GM18498 (cell line): ENCODE measurements around the gene PLK4.
"Not testable (repeated sequence)": the region's sequence is repeated elsewhere in the genome, so short reads cannot be mapped to it uniquely, and the experiment has no call there.

ENCODE experiments used
- ATAC-seq: cut with Tn5 transposase; IDR thresholded peaks from one replicate; pipeline ENCODE4 v1.9.1; 2021; ENCODE audit warnings: mild to moderate bottlenecking, moderate library complexity; ENCODE audit not compliant: unreplicated experiment

The PLK4 gene

DNA sequence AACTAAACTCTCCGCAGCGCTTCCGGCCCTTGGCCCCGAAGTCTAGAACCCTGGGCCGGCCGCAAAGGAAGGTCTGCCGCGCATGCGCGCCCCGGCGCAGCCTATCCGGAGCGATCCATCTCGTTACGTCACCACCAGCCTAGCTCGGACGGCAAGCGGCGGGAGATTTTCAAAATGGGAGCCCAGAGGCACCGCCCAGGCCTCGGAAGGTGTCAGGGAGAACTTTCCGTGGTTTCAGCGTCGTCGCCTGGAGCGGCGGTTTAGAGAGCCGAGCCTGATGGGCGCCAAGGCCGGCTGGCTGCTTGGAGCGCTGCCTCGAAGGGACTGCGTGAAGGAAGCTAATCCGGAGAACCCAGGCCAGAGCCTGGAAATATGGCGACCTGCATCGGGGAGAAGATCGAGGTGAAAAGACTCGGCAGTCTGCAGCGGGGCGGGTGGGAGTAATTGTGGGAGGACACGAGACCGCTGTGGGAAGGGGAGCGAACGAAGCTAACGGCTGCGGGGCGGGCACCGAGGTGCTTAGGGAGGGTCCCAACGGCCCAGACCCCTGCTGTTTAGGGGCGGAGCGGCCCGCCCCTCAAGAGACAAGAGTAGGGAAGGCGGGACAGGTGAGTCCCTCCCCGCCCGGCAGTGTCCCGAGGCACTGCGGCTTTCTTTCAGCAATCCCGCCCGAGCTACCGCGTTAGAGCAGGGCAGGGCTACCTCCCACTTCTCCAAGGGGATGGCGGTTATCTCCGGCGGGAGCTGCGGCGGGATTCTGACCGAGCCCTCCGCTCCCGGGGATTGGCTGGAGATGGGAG lies at the start of gene PLK4:
PLK4 (plus strand) TSS at position 131 of the 800 bp plus-strand sequence; CDS start at position 373, 242 bp downstream.
- peak; percentile 89 for ATAC-seq

DNA sequence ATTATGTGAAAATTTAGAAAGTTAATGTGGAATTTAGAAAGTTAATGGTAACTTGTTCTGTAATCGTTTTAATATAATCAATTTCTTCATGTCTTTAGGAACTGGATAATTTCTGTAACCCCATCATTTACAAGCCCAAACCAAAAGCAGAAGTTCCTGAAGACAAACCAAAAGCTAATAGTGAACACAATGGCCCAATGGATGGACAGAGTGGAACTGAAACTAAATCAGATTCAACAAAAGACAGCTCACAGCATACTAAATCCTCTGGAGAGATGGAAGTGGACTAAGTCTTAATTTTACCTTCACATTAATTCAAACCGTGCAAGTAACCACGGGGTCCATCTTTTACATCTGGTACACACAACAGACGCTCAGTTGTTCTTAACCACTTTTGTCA lies 48.1 kb upstream of the PLK4 start:
- peak; percentile 76 for ATAC-seq

DNA sequence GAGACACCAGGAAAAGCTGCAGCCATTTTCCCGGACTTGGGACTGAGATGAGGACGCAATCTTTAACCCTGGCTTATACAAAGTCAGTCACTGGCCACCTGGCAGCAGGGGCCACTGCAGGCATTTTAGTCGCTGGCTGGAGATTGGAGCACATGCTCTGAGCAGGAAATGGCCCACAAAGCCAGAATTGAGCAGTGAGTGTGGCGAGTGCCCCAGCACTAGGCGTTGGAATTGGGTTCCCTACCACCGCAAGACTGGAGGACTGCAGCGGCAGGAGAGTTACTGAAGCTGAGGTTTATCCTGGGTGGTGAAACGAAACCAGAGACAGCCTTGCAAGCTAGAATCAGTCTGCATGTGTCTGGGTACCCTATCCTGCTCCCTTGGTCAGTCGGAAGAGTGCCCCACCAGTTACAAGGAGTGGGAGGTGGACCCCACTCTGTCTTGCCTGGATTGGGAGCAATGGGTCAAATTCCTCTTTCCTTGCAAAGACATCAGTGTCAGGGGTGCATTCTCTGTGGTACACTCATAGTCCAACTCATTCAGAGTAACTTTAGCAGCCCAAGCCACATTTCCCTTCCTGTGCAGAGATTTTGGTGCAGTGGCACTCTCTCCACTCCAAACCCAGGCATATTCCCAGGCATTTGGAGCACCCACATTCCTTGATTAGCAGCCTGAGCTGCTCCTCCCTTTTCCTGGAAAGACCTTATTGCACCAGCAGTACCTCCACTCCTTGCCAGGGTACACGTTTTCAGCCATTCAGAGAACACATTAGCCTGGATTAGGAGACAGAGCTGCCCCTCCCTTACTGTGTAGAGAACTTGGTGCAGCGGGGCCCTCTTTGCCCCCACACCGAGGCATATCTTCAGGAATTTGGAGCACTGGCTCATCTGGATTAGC lies 36.7 kb upstream of the PLK4 start:
- ATAC-seq, result no peak

DNA sequence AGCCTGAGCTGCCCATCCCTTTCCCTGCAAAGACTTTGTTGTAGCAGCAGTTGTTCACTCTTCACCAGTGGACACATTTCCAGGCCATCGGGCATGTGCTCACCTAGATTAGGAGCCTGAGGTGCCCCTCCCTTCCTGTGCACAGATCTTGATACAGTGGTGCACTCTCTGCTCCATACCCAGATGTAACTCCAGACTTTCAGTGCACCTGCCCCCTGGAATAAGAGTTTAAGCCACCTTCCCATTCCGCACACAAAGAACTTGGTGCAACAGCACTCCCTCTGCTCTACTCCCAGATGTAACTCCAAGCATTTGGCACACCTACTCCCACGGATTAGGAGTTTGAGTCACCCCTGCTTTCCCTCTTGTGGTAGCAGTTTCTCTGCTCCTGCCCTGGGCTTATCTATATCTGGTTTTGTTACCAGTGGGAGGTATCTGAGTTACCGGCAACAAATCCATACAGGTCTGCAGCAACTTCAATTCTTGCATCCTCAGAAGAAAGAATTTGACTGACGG lies 36.0 kb upstream of the PLK4 start:
- ATAC-seq, result no peak

DNA sequence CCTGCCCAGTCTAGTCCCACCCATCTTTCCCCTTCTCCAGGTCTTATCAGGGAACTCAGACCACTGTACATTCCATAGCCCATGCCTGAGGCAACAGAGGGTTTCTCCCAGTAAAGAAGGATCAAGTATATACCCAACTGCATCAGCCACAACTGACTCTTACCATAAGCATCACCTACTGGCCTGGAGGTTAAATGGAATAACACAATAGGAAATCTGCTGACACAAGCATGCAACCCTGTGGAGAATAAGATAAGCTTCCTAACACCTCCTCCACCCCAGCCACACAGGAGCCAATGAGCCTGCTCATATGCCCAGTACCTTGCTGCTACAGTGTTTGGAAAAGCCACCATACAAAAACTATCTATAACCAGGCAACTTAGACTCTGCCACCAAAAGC lies 34.6 kb upstream of the PLK4 start:
- ATAC-seq, result no peak

DNA sequence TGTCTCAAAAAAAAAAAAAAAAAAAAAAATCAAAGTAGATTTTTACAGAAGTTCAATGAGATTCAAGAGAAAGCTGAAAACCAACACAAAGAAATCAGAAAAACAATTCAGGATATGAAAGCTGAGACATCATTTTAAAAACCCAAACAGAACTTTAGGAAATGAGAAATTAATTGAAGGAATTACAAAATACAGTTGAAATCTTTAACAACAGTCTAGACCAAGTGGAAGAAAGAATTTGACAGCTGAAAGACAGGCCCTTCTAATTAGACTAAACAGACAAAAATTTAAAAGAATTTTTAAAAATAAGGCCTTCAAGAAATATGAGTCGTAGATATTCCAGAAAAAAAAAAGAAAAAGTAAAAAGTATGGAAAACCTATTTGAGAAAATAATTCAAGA lies 33.9 kb upstream of the PLK4 start:
- ATAC-seq, result no peak

DNA sequence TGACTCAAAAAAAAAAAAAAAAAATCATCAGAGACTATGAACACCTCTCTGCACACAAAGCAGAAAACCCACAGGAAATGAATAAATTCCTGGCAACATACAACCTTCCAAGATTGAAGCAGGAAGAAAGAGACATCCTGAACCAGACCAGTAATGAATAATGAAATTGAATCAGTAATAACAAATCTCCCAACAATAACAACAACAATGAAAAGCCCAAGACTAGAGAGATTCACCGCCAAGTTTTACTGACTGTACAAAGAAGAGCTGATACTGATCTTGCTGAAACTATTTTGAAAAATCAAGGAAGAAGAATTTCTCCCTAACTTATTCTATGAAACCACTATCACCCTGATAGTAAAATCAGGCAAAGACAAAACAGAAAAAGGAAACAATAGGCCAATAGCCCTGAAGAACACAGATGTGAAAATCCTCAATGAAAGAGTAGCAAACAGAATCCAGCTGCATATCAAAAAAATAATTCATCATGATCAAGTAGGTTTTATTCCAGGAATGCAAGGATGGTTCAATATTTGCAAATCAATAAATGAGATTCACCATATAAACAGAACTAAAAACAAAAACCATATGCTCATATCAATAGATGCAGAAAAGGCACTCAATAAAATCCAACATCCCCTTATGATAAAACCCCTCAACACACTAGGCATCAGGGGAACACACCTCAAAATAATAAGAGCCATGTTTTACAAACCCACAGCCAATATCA lies 31.0 kb upstream of the PLK4 start:
- ATAC-seq, result no peak

DNA sequence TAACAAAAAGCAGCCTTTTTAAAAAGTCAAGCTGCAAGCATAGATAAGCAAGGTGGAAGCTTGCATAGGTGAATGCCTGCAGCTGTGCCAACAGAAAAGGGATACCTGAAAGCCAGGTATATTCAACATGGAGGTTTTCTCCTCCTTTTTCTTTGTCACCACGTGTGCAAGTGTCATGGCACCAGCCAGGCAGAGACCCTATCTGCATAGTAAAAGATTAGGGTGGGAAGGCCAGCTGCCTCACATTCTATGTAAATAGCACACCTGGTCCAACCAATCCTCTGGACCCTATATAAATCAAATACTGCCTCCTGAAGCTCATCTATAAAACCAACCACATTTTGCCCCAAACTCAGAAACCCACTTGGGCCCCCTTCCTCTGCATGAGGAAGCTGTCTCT lies 28.0 kb upstream of the PLK4 start:
- ATAC-seq, result no peak

DNA sequence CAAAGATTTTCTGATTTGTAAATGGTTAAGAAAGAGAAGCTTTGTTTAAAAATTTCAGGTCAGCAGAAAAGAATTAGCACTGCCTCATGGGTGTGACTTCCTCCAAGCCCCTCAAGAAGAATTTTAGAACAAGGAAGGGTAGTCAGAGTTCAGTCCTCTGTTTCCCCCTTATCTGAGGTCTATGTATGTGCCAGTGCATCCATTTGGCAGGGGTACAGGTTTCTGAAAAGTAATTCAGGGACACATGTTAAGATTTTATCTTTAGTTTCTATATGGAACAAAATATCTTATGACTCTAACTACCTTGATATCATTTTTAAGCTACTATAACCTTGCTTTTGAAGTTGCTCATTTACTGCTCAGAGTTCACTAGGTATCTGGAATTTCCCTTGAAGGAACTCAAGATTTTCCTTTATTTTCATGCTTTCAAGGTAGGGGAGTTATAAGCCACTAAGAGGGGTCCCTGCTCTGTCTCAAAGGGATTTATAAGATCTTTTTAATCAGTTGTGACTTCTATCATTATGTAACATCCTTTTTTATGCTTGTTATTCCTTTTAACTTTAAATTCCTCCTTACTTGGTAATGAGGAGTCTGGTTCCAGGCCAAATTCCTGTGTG lies 24.4 kb upstream of the PLK4 start:
- peak; percentile 16 for ATAC-seq

DNA sequence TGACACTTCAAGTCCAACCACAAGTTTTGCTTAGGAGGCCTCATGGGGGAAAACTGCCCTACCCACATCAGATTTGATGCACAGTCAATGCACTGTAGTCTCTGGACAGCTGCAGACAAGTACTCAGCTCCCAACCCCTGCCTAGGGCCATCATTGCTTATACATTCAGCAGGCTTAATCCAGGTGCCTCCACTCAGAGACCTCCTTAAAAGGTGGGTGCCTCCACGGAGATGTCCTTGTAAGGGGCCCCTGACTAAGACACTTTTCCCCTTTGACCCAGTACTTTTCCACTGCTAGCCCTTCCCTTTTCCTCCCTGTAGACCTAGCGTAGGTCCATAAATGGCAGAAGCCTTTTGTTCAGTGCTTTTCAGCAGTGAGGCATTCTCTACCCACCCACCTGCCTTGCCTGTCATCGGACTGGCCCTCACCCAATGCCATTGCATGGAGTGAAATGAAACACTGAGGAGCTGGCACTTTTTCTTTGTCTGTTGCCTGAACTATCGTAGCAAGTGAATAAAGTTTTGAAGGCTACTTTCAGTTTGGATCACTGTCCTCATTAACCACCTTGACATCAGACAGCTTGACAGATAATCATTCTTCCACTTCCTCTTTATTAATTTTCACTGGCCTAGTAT lies 23.8 kb upstream of the PLK4 start:
- peak; percentile 88 for ATAC-seq

DNA sequence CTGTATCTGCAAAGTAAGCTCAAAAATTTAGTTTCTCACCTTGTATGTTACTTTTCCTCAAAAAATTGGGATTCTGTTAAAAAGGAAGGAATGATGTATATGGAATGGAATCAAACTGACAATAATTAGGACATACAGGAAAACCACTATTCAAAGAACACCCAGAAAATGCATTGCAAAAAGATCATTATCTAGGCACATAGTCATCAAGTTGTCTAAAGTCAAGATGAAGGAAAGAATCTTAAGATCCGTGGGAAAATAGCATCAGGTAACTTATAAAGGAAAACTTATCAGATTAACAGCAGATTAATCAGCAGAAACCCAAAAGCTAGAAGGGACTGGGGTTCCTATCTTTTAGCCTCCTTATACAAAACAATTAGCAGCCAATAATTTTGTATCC lies 23.1 kb upstream of the PLK4 start:
- ATAC-seq, result no peak

DNA sequence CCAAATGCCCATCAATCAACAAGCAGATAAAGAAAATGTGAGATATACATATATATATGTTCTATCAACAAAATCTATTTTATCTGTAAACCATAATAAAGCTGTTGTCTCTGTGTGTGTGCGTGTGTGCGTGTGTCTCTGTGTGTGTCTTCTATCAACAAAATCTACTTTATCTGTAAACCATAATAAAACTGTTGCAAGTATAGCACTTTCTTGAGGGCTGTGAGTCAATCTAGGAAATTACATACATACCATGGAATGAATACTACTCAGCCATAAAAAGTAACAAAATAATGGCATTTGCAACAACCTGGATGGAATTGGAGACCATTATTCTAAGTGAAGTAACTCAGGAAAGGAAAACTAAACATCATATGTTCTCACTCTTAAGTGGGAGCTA lies 12.5 kb upstream of the PLK4 start:
- ATAC-seq, result no peak

DNA sequence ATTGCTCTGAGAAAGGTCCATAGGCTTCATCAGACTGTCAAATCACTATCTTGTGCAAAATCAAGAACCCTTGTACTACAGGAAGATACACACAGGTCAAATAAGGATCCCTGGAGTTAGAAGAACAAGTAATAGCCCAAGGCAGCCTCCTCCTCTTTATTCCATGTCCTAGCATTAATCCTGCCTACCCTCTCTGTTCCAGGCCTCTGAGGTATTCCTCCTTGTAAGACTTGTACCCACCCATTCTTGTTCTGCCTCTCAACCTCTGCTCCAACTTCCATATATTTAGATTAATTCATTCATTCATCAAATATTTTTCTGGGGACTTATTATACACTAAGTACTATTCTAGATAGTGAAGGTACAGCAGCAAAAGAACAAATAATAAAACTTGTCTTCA lies 10.4 kb upstream of the PLK4 start:
- ATAC-seq, result no peak

DNA sequence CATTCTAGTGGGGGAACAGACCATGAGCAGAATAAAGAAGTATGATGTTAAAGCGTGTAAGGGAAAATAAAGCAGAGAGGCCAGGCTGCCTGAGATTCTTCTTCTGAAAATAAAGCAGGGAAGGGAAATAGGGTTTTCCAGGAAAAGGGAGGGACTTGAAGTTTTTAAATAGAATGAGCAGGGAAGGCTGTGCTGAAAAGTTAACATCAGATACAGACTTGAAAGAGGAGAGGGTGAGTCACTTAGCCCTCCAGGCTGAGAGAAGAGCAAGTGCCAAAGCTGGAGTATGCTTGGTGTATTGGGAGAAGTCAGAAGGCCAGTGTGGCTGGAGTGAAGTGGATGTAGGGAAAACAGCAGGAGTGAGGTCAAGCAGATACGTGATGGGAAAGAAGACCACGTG lies 10.0 kb upstream of the PLK4 start:
- no peak for ATAC-seq

DNA sequence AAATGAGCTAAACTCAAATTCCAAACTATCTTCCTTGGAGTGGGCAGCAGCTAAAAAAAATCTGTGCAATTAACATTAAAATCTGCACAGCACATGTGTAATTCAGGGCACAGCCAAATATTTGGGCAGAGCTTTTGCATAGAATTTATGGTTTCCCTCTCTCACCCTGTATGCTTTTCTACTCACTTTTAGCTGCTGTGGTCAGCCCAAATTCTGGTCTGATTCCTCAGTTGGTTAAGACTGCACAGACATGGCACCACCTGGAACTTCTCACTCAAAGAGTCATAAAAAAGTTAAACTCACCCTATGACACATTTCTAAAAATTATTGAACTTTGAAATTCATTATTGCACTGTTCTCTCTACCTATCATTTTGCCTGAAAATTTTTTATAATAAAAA lies 4.9 kb upstream of the PLK4 start:
- no peak for ATAC-seq

DNA sequence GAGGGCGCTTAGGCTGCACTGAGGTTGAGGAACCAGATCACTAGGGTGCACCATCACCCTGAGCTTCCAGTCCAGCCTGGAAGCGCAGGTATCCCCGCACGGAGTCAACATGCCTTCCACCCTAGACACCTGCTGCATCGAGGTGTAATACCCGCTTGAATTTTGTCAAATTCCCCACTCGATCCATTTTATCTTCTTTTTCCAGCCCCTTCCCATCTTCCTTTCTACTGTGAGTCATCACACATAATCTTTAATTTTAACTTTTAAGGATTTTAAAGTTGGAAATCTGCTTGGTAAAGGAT lies 821 bp downstream of the PLK4 start:
- ATAC-seq, result peak; percentile 45

DNA sequence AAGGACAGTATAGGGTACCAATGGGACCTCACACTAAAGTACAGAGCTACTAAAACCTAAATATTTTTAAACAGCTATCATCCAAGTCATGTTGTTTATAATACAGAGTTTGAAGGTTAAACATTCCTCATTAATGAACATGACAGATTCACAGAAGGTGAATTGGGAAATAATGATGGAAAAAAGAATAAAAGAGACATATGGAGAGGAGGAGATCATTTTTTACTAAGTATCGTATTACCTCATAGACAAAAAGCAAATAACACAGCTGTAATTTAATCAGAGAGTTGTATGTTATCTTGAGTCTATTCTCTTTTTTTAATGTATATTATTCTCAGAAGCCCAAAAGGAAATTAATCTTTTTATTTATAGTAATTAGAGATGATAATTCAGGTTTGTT lies 7.9 kb downstream of the PLK4 start:
- ATAC-seq, result no peak

DNA sequence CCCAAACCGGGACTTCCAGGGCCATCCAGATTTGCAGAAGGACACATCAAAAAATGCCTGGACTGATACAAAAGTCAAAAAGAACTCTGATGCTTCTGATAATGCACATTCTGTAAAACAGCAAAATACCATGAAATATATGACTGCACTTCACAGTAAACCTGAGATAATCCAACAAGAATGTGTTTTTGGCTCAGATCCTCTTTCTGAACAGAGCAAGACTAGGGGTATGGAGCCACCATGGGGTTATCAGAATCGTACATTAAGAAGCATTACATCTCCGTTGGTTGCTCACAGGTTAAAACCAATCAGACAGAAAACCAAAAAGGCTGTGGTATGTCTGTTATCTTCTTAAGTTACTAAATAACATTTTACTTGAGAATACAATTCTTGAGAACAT lies 9.2 kb downstream of the PLK4 start:
- ATAC-seq, result no peak

DNA sequence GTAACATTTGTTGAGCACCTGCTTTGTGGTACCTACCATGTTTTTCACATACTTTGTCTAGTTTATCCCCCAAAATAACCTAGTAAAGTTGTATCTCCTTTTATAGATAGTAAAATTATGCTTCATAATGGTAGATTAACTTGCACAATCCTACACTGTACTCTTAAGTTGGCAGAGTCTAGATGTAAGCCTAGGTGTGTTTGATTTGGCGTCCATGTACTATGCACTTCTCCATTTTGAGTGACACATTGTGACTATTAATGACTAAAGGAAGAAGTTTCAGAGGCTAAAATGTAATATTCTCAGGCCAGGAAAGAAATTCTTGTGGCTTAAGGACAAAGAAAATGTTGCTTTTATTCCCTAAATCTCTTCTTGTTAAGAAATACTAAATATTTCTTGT lies 15.4 kb downstream of the PLK4 start:
- ATAC-seq, result no peak

DNA sequence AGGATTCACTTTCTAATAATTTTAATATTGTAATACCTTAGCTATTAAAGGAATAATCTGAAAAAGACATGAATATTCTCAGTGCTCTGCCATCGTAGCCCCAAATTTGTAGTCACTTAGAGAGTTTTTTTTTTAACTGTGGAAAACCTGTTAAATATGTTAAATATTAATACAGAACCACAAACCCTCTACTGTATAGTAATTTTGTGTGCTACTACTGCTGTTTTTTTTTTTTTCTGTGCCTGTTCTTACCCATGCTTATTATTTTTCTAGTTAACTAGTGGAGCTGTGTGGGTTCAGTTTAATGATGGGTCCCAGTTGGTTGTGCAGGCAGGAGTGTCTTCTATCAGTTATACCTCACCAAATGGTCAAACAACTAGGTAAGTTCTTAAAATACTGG lies 15.8 kb downstream of the PLK4 start:
- ATAC-seq, result no peak

DNA sequence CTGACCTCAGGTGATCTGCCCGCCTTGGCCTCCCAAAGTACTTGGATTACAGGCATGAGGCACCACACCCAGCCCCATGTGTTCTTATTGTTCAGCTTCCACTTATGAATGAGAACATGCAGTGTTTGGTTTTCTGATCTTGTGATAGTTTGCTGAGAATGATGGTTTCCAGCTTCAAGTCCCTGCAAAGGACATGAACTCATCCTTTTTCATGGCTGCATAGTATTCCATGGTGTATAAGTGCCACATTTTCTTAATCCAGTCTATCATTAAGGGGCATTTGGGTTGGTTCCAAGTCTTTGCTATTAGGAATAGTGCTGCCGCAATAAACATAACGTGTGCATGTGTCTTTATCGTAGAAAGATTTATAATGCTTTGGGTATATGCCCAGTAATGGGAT lies 19.0 kb downstream of the PLK4 start:
- ATAC-seq, result not testable (repeated sequence)
